Small intestine (tissue), 7 donors: ENCODE measurements around the gene GLIS1. TPM values are rescaled to one million over a fixed set of nuclear protein-coding genes. Genes with fewer than 3 reads are reported as not detected.

ENCODE experiments used
- DNase-seq, 2 donors: peaks; one replicate each; pipeline versions ENCODE4 v3.0.0 to v3.0.0-alpha.2; 2013
- FAIRE-seq: peaks from 2 replicates; lab custom pipeline; 2012; peaks lifted over from hg19 to GRCh38; lab: Jason Lieb, UNC
- H3K27ac ChIP-seq, 3 donors: one replicate each; pipeline ENCODE4 v1.5.1; 2013; ENCODE audit warnings: low read length in 2 of 3, mild to moderate bottlenecking in 2 of 3, control low read depth in 1 of 3, inconsistent platforms in 1 of 3, low read depth in 1 of 3, moderate library complexity in 1 of 3
- H3K27me3 ChIP-seq, 3 donors: one replicate each; pipeline ENCODE4 v1.6.1; 2013; ENCODE audit warnings: low read length in 3 of 3, inconsistent platforms in 1 of 3; ENCODE audit not compliant: control insufficient read depth in 3 of 3, insufficient read depth in 3 of 3
- H3K36me3 ChIP-seq, 3 donors: one replicate each; pipeline ENCODE4 v1.6.1; 2013; ENCODE audit warnings: low read length in 3 of 3, inconsistent platforms in 1 of 3, low read depth in 1 of 3, mild to moderate bottlenecking in 1 of 3, moderate library complexity in 1 of 3; ENCODE audit not compliant: control insufficient read depth in 3 of 3, insufficient read depth in 2 of 3
- H3K4me1 ChIP-seq, 3 donors: one replicate each; pipeline ENCODE4 v1.6.1; 2013; ENCODE audit warnings: low read length in 2 of 3, inconsistent platforms in 1 of 3, low read depth in 1 of 3, mild to moderate bottlenecking in 1 of 3, moderate library complexity in 1 of 3; ENCODE audit not compliant: control insufficient read depth in 3 of 3, insufficient read depth in 2 of 3
- H3K4me3 ChIP-seq, 3 donors: one replicate each; pipeline ENCODE4 v1.5.1; 2013; ENCODE audit warnings: low read length in 3 of 3, control low read depth in 1 of 3, inconsistent platforms in 1 of 3, low read depth in 1 of 3, mild to moderate bottlenecking in 1 of 3, moderate library complexity in 1 of 3
- H3K9me3 ChIP-seq, 2 donors: one replicate each; pipeline ENCODE4 v1.6.1; 2013; ENCODE audit warnings: low read depth in 1 of 2, low read length in 1 of 2; ENCODE audit not compliant: control insufficient read depth in 2 of 2, insufficient read depth in 1 of 2
- WGBS, 3 donors: extraction: QIAGEN DNeasy Blood & Tissue Kit; methylation state at CpG; one replicate each; pipeline ENCODE4 v1.1.7; 2013; 5-methylcytosine and 5-hydroxymethylcytosine counted together
- polyA plus RNA-seq, 4 donors: library from polyadenylated mRNA; stranded (reverse) in 3 of 4; unstranded in 1 of 4; fragments of 200-250 nt in 3 of 4; fragments of 120-200 nt in 1 of 4; gene quantifications; one replicate each; pipeline versions ENCODE4 v1.2.1 to v1.2.3, GENCODE V29; 2013
- donor health status: healthy with polysubstance abuse.
- donor health status: control.
- donor health status: control.
- donor health status: Bipolar disorder and iron deficiency.
- donor health status: healthy.

GLIS1 gene
- polyA plus RNA-seq, 4 donors, result 0.19 to 0.50 TPM; not detected in 2

DNA sequence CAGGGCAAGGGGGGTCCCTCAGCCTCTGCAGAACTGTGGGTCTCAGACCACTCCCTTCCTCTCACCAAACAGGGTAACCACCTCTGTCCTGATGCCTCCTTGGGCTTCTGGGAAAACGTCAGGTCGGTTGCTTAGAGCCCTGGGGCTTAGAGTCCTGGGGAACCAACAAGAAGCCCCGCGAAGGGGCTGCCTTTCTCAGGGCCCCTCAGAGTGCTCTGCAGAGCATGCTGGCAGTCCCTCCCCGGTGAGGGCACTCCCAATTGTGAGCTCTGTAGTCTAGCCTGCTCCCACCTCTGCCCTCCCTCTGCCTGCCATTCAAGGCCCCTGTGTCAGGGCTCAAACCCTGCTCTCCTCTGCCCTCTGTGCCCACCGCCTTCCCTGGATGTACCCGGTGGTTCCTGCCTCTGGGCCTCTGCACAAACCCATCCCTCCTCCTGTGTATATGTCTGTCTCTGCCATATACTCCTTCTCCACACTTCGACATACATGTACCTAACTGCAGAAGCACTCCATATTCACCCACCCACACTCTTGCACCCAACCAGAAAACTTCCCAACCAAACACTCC lies 187.5 kb downstream of the GLIS1 start:
- no peaks in the 10 kb centered on the region for H3K9me3 ChIP-seq
- H3K4me1 ChIP-seq, result no peaks in the 10 kb centered on the region
- H3K27me3 ChIP-seq, result no peaks in the 10 kb centered on the region
- DNase-seq (no peak), FAIRE-seq (no peak)
- no peaks in the 10 kb centered on the region for H3K36me3 ChIP-seq
- no peak overlapping the region for H3K4me3 ChIP-seq
- no peak overlapping the region for H3K27ac ChIP-seq
- 74 to 88% (median 82%) methylated on average over 8 of the region's 8 CpGs for WGBS, 3 donors

DNA sequence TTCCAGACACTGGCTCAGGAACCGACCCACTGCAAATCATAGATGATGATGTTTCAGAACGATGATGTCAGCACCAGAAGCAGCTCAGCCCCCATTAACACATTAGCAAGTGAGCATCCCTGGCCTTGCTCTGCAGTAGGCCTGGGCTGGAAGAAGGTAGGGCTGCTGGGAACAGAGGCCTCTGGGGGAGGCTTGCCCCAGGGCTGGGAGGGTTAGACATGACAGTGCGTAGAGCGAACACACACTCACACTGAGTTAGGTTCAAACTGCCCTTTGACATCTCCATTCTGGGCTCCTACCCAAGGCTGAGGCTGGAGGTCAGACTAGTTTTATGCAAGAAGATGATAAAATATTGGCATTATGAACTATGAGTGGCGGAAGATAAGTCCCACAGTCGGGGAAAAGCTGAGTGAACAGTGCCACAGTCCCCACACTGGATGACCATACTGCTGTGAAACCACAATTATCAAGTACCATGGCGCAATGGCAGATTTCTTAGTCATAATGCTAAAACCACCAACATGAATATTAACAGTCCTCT lies 188.7 kb downstream of the GLIS1 start:
- no peak for DNase-seq
- WGBS, 3 donors, result 70 to 74% (median 73%) methylated on average over 7 of the region's 7 CpGs
- Histone ChIP-seq H3K36me3 (no peaks in the 10 kb centered on the region), H3K27ac (no peak overlapping the region), H3K4me1 (no peaks in the 10 kb centered on the region), H3K4me3 (no peak overlapping the region), H3K9me3 (no peaks in the 10 kb centered on the region), H3K27me3 (no peaks in the 10 kb centered on the region)
- FAIRE-seq, result no peak

- DNase-seq, result no peak
- no peaks in the 10 kb centered on the region for H3K4me1 ChIP-seq
- 87 to 89% (median 87%) methylated on average over 3 of the region's 3 CpGs for WGBS, 3 donors
- H3K36me3 ChIP-seq, result no peaks in the 10 kb centered on the region
- H3K4me3 ChIP-seq, result no peak overlapping the region
- H3K27ac ChIP-seq, result no peak overlapping the region
- H3K9me3 ChIP-seq, result no peaks in the 10 kb centered on the region
- no peak for FAIRE-seq
- H3K27me3 ChIP-seq, result no peaks in the 10 kb centered on the region
Observed at GRCh38 chr1:53549781-53550180, 189.2 kb downstream of the GLIS1 start.

- 81% methylated on average over 2 of the region's 2 CpGs for WGBS, 3 donors
- no peak for FAIRE-seq
- Histone ChIP-seq H3K36me3 (no peaks in the 10 kb centered on the region), H3K27me3 (no peaks in the 10 kb centered on the region), H3K27ac (no peak overlapping the region), H3K4me1 (no peaks in the 10 kb centered on the region), H3K9me3 (no peaks in the 10 kb centered on the region), H3K4me3 (no peak overlapping the region)
- no peak for DNase-seq
Observed at GRCh38 chr1:53549287-53549686, 189.7 kb downstream of the GLIS1 start.

GRCh38 chr1:53548031-53548491 lies 190.9 kb downstream of the GLIS1 start:
- Histone ChIP-seq H3K27me3 (no peaks in the 10 kb centered on the region), H3K36me3 (no peaks in the 10 kb centered on the region), H3K4me3 (no peak overlapping the region), H3K27ac (no peak overlapping the region), H3K9me3 (no peaks in the 10 kb centered on the region), H3K4me1 (no peaks in the 10 kb centered on the region)
- no peak for DNase-seq
- FAIRE-seq, result no peak
- WGBS, 3 donors, result 80 to 87% (median 85%) methylated on average over 17 of the region's 17 CpGs

DNA sequence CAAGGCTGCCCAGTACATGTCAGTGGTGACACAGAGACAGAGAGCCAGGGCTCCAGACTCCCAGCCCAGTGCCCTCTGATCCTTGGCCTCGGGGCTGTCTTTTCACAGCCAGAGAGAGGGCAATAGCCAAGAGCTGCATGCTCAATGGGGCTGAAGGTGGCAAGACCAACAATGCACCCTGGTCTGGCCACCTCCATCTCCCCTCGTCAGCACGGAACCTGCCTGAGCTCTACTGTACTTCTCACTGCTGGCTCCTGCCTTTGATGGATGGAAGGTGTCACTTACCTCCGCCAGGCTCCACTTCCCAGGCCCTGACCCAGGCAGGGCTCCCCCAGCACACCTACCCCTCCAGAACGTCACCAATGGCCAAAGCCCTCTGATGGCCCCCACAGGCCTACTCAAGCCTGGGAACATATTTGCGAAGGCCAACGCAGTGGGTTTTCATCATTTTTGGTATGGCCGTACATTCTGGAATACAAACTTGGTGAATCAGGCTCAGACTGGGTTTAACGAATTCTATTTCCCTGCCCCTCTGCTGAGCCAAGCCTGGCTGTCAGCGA lies 191.7 kb downstream of the GLIS1 start:
- Histone ChIP-seq H3K4me3 (no peak overlapping the region), H3K9me3 (no peaks in the 10 kb centered on the region), H3K4me1 (no peaks in the 10 kb centered on the region), H3K27ac (no peak overlapping the region), H3K27me3 (no peaks in the 10 kb centered on the region), H3K36me3 (no peaks in the 10 kb centered on the region)
- no peak for FAIRE-seq
- WGBS, 3 donors, result 79 to 87% (median 86%) methylated on average over 10 of the region's 10 CpGs
- no peak for DNase-seq

DNA sequence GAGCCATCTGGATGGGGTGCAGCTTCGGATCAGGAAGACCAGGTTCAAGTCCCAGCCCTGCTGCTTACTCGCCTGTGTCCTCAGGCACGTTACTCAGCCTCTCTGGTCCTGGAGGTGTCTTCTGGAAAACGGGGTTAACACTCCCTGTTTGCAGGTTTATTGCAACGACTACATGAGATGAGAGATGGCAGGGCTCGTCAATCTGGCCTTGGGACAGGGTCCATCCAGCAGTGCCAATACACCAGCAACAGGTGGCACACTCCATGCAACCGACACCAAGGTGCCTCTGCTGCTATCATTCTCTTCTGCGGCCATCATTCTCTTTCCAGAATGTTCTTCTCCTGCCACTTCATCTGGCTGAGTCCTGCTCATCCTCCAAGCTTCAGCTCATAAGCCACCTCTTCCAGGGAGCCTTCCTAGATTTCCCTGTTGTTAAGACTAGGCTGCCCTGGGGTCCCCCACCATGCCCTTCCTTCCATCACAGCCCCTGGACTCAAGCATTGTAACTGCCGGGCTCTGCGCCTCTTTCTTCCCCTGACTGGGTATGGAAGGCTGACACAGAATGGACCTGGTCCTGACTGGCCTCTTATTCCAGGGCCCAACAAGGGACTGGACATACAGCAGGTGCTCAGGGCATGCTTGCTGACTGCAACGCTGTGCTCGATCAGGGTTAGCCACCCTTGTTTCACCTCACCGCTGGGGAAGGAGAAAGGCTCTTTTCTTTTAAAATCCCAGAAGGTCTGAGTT lies 192.4 kb downstream of the GLIS1 start:
- Histone ChIP-seq H3K36me3 (no peaks in the 10 kb centered on the region), H3K27ac (no peak overlapping the region), H3K27me3 (no peaks in the 10 kb centered on the region), H3K4me3 (no peak overlapping the region), H3K4me1 (no peaks in the 10 kb centered on the region), H3K9me3 (no peaks in the 10 kb centered on the region)
- DNase-seq (no peak), FAIRE-seq (no peak)
- WGBS, 3 donors, result 68 to 83% (median 72%) methylated on average over 13 of the region's 13 CpGs

- H3K27me3 ChIP-seq, result no peaks in the 10 kb centered on the region
- DNase-seq (no peak), FAIRE-seq (no peak)
- no peaks in the 10 kb centered on the region for H3K9me3 ChIP-seq
- H3K4me3 ChIP-seq, result no peak overlapping the region
- H3K4me1 ChIP-seq, result no peaks in the 10 kb centered on the region
- H3K27ac ChIP-seq, result no peak overlapping the region
- H3K36me3 ChIP-seq, result no peaks in the 10 kb centered on the region
- 71 to 74% (median 74%) methylated on average over 17 of the region's 17 CpGs for WGBS, 3 donors
Observed at GRCh38 chr1:53545663-53546408, 193.1 kb downstream of the GLIS1 start.
